HUES6 (cell line): ENCODE measurements around the gene PPP2R5C.

ENCODE experiments used
- H3K27ac ChIP-seq: 2 replicates; pipeline ENCODE4 v1.7.0; 2013; ENCODE audit warnings: low read depth, mild to moderate bottlenecking, low read length, inconsistent platforms
- H3K27me3 ChIP-seq: 2 replicates; pipeline ENCODE4 v1.6.1; 2013; ENCODE audit warnings: low read length; ENCODE audit not compliant: control insufficient read depth, insufficient read depth
- H3K36me3 ChIP-seq: 2 replicates; pipeline ENCODE4 v1.6.1; 2013; ENCODE audit warnings: low read length; ENCODE audit not compliant: control insufficient read depth, insufficient read depth
- H3K4me1 ChIP-seq: 2 replicates; pipeline ENCODE4 v1.6.1; 2013; ENCODE audit warnings: low read length; ENCODE audit not compliant: control insufficient read depth, insufficient read depth
- H3K4me3 ChIP-seq: 2 replicates; pipeline ENCODE4 v1.5.1; 2013; ENCODE audit warnings: low read depth, low read length
- H3K9ac ChIP-seq: one replicate; pipeline ENCODE4 v1.6.1; 2013; ENCODE audit warnings: mild to moderate bottlenecking, low read length
- H3K9me3 ChIP-seq: 2 replicates; pipeline ENCODE4 v1.6.1; 2013; ENCODE audit warnings: low read depth, low read length; ENCODE audit not compliant: control insufficient read depth, insufficient read depth

The PPP2R5C gene

GRCh38 chr14:101808894-101809670 lies 47.6 kb downstream of the PPP2R5C start:
- Histone ChIP-seq H3K4me3 (peak overlapping the region; percentile 78), H3K9me3 (no peaks in the 10 kb centered on the region; the same call in 1 of the 2 replicates), H3K36me3 (no peaks in the 10 kb centered on the region), H3K27me3 (no peaks in the 10 kb centered on the region), H3K4me1 (peaks cover 6% of the 10 kb centered on the region), H3K9ac (no peak overlapping the region), H3K27ac (peak overlapping the region; percentile 88; the same call in 1 of the 2 replicates)

- Histone ChIP-seq H3K36me3 (peaks cover 5% of the 10 kb centered on the region; the same call in 1 of the 2 replicates), H3K27ac (peak overlapping the region; percentile 88), H3K27me3 (no peaks in the 10 kb centered on the region), H3K4me1 (peaks cover 6% of the 10 kb centered on the region), H3K9ac (peak overlapping the region; percentile 90), H3K9me3 (no peaks in the 10 kb centered on the region; the same call in 1 of the 2 replicates), H3K4me3 (peak overlapping the region; percentile 78)
Observed at GRCh38 chr14:101809671-101810514, 48.4 kb downstream of the PPP2R5C start.

- Histone ChIP-seq H3K4me1 (peaks cover 6% of the 10 kb centered on the region), H3K27me3 (no peaks in the 10 kb centered on the region), H3K9ac (no peak overlapping the region), H3K4me3 (peak overlapping the region; percentile 78), H3K27ac (peak overlapping the region; percentile 88; the same call in 1 of the 2 replicates), H3K9me3 (no peaks in the 10 kb centered on the region; the same call in 1 of the 2 replicates), H3K36me3 (peaks cover 6% of the 10 kb centered on the region; the same call in 1 of the 2 replicates)
Observed at GRCh38 chr14:101810897-101811621, 49.5 kb downstream of the PPP2R5C start.

GRCh38 chr14:101812071-101812470 lies 50.6 kb downstream of the PPP2R5C start:
- Histone ChIP-seq H3K9me3 (no peaks in the 10 kb centered on the region; the same call in 1 of the 2 replicates), H3K4me1 (peaks cover 6% of the 10 kb centered on the region), H3K4me3 (no peak overlapping the region), H3K9ac (no peak overlapping the region), H3K36me3 (peaks cover 6% of the 10 kb centered on the region; the same call in 1 of the 2 replicates), H3K27me3 (no peaks in the 10 kb centered on the region), H3K27ac (no peak overlapping the region)

- Histone ChIP-seq H3K9me3 (no peaks in the 10 kb centered on the region; the same call in 1 of the 2 replicates), H3K36me3 (peaks cover 6% of the 10 kb centered on the region; the same call in 1 of the 2 replicates), H3K4me1 (peaks cover under 1% of the 10 kb centered on the region), H3K4me3 (no peak overlapping the region), H3K9ac (no peak overlapping the region), H3K27ac (no peak overlapping the region), H3K27me3 (no peaks in the 10 kb centered on the region)
Observed at GRCh38 chr14:101813171-101813759, 51.8 kb downstream of the PPP2R5C start.

GRCh38 chr14:101813833-101814232 lies 52.3 kb downstream of the PPP2R5C start:
- H3K4me1 ChIP-seq: no peaks in the 10 kb centered on the region

GRCh38 chr14:101814934-101815333 lies 53.4 kb downstream of the PPP2R5C start:
- H3K27me3 ChIP-seq: no peaks in the 10 kb centered on the region
- no peak overlapping the region for H3K9ac ChIP-seq
- no peaks in the 10 kb centered on the region; the same call in 1 of the 2 replicates for H3K9me3 ChIP-seq
- no peaks in the 10 kb centered on the region for H3K4me1 ChIP-seq
- H3K36me3 ChIP-seq: peaks cover 9% of the 10 kb centered on the region; the same call in 1 of the 2 replicates
- H3K4me3 ChIP-seq: no peak overlapping the region
- no peak overlapping the region for H3K27ac ChIP-seq

More at GRCh38 chr14:101813833-101814232, 52.3 kb downstream of the PPP2R5C start:
- H3K9me3 ChIP-seq: no peaks in the 10 kb centered on the region; the same call in 1 of the 2 replicates
- no peak overlapping the region for H3K9ac ChIP-seq
- H3K4me3 ChIP-seq: no peak overlapping the region
- H3K36me3 ChIP-seq: peaks cover 6% of the 10 kb centered on the region; the same call in 1 of the 2 replicates
- H3K27ac ChIP-seq: no peak overlapping the region
- H3K27me3 ChIP-seq: no peaks in the 10 kb centered on the region

GRCh38 chr14:101815994-101816393 lies 54.5 kb downstream of the PPP2R5C start:
- Histone ChIP-seq H3K4me1 (no peaks in the 10 kb centered on the region), H3K9me3 (no peaks in the 10 kb centered on the region; the same call in 1 of the 2 replicates), H3K27ac (no peak overlapping the region), H3K36me3 (peaks cover 14% of the 10 kb centered on the region), H3K4me3 (no peak overlapping the region), H3K9ac (no peak overlapping the region), H3K27me3 (no peaks in the 10 kb centered on the region)

GRCh38 chr14:101817501-101818001 lies 56.0 kb downstream of the PPP2R5C start:
- H3K4me3 ChIP-seq: no peak overlapping the region
- no peaks in the 10 kb centered on the region; the same call in 1 of the 2 replicates for H3K9me3 ChIP-seq
- no peak overlapping the region for H3K27ac ChIP-seq
- no peak overlapping the region for H3K9ac ChIP-seq
- H3K36me3 ChIP-seq: peaks cover 14% of the 10 kb centered on the region
- no peaks in the 10 kb centered on the region for H3K4me1 ChIP-seq
- no peaks in the 10 kb centered on the region for H3K27me3 ChIP-seq
